ENCODE results near the gene ARHGAP15. TPM values are rescaled to one million over a fixed set of nuclear protein-coding genes. Genes with fewer than 3 reads are reported as not detected.
A peak's percentile ranks its signal among the peaks of the same experiment; 100 is the strongest.

Gene ARHGAP15
- total and polyA plus RNA-seq, 2 donors (not counting 1 experiment from before 2014, with no cell fraction given): 0.07 TPM; not detected in 1

DNA sequence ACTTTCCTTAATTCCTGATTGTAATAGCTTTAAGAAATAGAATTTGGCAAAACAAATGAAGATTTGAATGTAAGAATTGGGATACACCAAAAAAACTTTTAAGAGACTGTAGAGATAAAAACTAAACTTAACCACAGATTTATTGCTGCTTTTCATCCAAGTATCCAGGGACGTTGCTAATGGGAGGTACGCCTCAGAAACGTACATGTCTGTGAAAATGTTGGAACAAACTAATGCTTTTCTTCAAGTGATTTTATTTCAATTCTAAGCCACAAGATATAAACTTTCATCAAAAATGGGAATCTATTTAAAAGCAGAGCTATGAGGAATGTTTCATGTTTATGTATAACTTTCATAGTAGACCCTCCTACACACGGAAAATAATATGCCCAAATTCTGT is 66.3 kb downstream of the ARHGAP15 start:
- no peak for DNase-seq (ENCODE audit: low read depth in 2 of 2)
- H3K4me3 ChIP-seq (replicated peaks in 1 of 4; ENCODE audit: control extremely low read depth in 1 of 4, insufficient read depth in 1 of 4, low read depth in 3 of 4, low read length in 4 of 4): no peak overlapping the region
- H3K4me2 ChIP-seq (ENCODE audit: extremely low read depth, insufficient read depth, low read length): no peak overlapping the region
- no peaks in the 10 kb centered on the region for H3K27me3 ChIP-seq (ENCODE audit: control insufficient read depth, insufficient read depth, low read length)
- H3K9ac ChIP-seq (ENCODE audit: insufficient read depth, low read length): no peak overlapping the region
- no peaks in the 10 kb centered on the region for H4K20me1 ChIP-seq (ENCODE audit: control insufficient read depth, extremely low read depth, insufficient read depth, low read length)
- no peaks in the 10 kb centered on the region for H3K36me3 ChIP-seq (ENCODE audit: control insufficient read depth, insufficient read depth, low read length)
- H3K79me2 ChIP-seq (ENCODE audit: control insufficient read depth, insufficient read depth, low read length): no peaks in the 10 kb centered on the region
- H3K4me1 ChIP-seq (ENCODE audit: control insufficient read depth, extremely low read depth, insufficient read depth, low read length): no peaks in the 10 kb centered on the region
- H3K27ac ChIP-seq (ENCODE audit: insufficient read depth, low read length): no peak overlapping the region
- TF ChIP-seq, protein P1, sequence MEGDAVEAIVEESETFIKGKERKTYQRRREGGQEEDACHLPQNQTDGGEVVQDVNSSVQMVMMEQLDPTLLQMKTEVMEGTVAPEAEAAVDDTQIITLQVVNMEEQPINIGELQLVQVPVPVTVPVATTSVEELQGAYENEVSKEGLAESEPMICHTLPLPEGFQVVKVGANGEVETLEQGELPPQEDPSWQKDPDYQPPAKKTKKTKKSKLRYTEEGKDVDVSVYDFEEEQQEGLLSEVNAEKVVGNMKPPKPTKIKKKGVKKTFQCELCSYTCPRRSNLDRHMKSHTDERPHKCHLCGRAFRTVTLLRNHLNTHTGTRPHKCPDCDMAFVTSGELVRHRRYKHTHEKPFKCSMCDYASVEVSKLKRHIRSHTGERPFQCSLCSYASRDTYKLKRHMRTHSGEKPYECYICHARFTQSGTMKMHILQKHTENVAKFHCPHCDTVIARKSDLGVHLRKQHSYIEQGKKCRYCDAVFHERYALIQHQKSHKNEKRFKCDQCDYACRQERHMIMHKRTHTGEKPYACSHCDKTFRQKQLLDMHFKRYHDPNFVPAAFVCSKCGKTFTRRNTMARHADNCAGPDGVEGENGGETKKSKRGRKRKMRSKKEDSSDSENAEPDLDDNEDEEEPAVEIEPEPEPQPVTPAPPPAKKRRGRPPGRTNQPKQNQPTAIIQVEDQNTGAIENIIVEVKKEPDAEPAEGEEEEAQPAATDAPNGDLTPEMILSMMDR (conservative IDR thresholded peaks at IDR 0.05 in 1 of 2, IDR thresholded peaks at IDR 0.05 in 1 of 2; ENCODE audit: low read depth in 1 of 2, low read length in 2 of 2): no peak
- TF ChIP-seq EZH2 (IDR thresholded peaks at IDR 0.05; ENCODE audit: low read length, missing control alignments): no peak
- H2AFZ ChIP-seq (ENCODE audit: low read length): no peak overlapping the region
- no peaks in the 10 kb centered on the region for H3K9me3 ChIP-seq (ENCODE audit: control insufficient read depth, insufficient read depth, low read depth, low read length)

DNA sequence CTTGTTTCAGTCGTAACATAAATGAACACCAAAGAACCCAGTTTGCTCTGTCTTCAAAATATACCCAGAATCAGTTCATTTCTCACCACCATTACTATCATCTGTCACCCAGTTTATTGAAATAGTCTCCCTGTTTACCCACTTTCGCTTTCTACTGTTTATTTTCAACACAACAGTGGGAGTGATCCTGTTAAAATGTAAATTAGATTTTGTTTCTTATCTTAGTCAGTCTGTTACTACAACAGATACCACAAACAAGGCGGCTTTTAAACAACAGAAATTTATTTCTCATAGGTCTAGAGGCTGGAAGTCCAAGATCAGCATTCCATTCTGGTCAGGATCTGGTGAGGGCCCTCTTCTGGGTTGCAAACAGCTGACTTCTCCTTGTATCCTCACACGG is 74.8 kb downstream of the ARHGAP15 start:
- TF ChIP-seq, protein P1 (conservative IDR thresholded peaks at IDR 0.05 in 1 of 2, IDR thresholded peaks at IDR 0.05 in 1 of 2; ENCODE audit: low read depth in 1 of 2, low read length in 2 of 2): no peak
- TF ChIP-seq EZH2 (IDR thresholded peaks at IDR 0.05; ENCODE audit: low read length, missing control alignments): no peak
- H3K36me3 ChIP-seq (ENCODE audit: control insufficient read depth, insufficient read depth, low read length): no peaks in the 10 kb centered on the region
- H3K4me2 ChIP-seq (ENCODE audit: extremely low read depth, insufficient read depth, low read length): no peak overlapping the region
- H3K9ac ChIP-seq (ENCODE audit: insufficient read depth, low read length): no peak overlapping the region
- H3K79me2 ChIP-seq (ENCODE audit: control insufficient read depth, insufficient read depth, low read length): no peaks in the 10 kb centered on the region
- H2AFZ ChIP-seq (ENCODE audit: low read length): no peak overlapping the region
- H4K20me1 ChIP-seq (ENCODE audit: control insufficient read depth, extremely low read depth, insufficient read depth, low read length): no peaks in the 10 kb centered on the region
- H3K4me1 ChIP-seq (ENCODE audit: control insufficient read depth, extremely low read depth, insufficient read depth, low read length): no peaks in the 10 kb centered on the region
- DNase-seq (ENCODE audit: low read depth in 2 of 2): no peak
- H3K9me3 ChIP-seq (ENCODE audit: control insufficient read depth, insufficient read depth, low read depth, low read length): no peaks in the 10 kb centered on the region
- no peak overlapping the region for H3K4me3 ChIP-seq (replicated peaks in 1 of 4; ENCODE audit: control extremely low read depth in 1 of 4, insufficient read depth in 1 of 4, low read depth in 3 of 4, low read length in 4 of 4)
- H3K27ac ChIP-seq (ENCODE audit: insufficient read depth, low read length): no peak overlapping the region
- H3K27me3 ChIP-seq (ENCODE audit: control insufficient read depth, insufficient read depth, low read length): no peaks in the 10 kb centered on the region

DNA sequence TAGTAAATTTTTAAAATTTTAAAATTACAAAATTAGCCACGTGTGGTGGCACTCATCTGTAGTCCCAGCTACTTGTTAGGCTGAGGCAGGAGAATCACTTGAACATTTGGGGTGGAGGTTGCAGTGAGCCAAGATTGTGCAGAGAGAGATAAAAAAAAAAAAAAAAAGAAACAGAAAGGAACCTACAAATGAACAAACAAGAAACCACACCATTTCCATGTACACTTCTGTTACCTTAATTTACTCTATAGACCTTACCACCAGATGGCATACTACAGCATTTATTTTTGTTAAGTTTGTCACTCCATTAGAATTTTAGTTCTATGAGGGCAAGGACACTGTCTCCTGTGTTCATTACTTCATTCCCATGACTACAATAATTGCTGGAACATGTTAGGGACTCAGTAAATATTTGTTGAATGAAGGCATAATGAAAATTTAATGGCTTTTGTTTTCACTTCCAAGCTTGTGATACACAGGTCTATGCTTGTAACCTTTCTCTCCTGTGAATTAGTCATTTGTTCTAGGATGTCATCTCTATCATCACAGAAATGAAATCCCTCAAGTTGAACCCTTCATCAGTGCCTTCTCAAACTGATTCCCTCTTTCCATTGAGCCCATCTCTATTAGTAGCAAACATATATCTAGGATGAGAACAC is 76.0 kb downstream of the ARHGAP15 start:
- no peak overlapping the region for H3K27ac ChIP-seq (ENCODE audit: insufficient read depth, low read length)
- no peaks in the 10 kb centered on the region for H4K20me1 ChIP-seq (ENCODE audit: control insufficient read depth, extremely low read depth, insufficient read depth, low read length)
- no peak overlapping the region for H3K4me3 ChIP-seq (replicated peaks in 1 of 4; ENCODE audit: control extremely low read depth in 1 of 4, insufficient read depth in 1 of 4, low read depth in 3 of 4, low read length in 4 of 4)
- H3K27me3 ChIP-seq (ENCODE audit: control insufficient read depth, insufficient read depth, low read length): no peaks in the 10 kb centered on the region
- H3K9me3 ChIP-seq (ENCODE audit: control insufficient read depth, insufficient read depth, low read depth, low read length): no peaks in the 10 kb centered on the region
- H3K4me2 ChIP-seq (ENCODE audit: extremely low read depth, insufficient read depth, low read length): no peak overlapping the region
- H3K4me1 ChIP-seq (ENCODE audit: control insufficient read depth, extremely low read depth, insufficient read depth, low read length): no peaks in the 10 kb centered on the region
- H3K36me3 ChIP-seq (ENCODE audit: control insufficient read depth, insufficient read depth, low read length): no peaks in the 10 kb centered on the region
- H3K79me2 ChIP-seq (ENCODE audit: control insufficient read depth, insufficient read depth, low read length): no peaks in the 10 kb centered on the region
- no peak overlapping the region for H2AFZ ChIP-seq (ENCODE audit: low read length)
- DNase-seq (ENCODE audit: low read depth in 2 of 2): peak; percentile 5 to 28
- no peak for TF ChIP-seq EZH2 (IDR thresholded peaks at IDR 0.05; ENCODE audit: low read length, missing control alignments)
- TF ChIP-seq, protein P1 (conservative IDR thresholded peaks at IDR 0.05 in 1 of 2, IDR thresholded peaks at IDR 0.05 in 1 of 2; ENCODE audit: low read depth in 1 of 2, low read length in 2 of 2): peak in 1 of 2 donors; percentile 42
- H3K9ac ChIP-seq (ENCODE audit: insufficient read depth, low read length): no peak overlapping the region

Measured in fibroblast of lung (primary cell).